B cell (primary cell): Measurements from ENCODE around the gene MICAL3.

Experiments used
- CTCF ChIP-seq: fragments of 200-600 bp; IDR thresholded peaks from one replicate; pipeline ENCODE4 v1.8.0; 2022; ENCODE audit warnings: antibody characterized with exemption, mild to moderate bottlenecking
- EZH2 ChIP-seq: IDR thresholded peaks from 2 replicates; pipeline ENCODE4 v1.6.1; 2012; ENCODE audit warnings: borderline replicate concordance, low read depth, mild to moderate bottlenecking, moderate library complexity, low read length; ENCODE audit not compliant: insufficient read depth, poor library complexity, severe bottlenecking

DNA sequence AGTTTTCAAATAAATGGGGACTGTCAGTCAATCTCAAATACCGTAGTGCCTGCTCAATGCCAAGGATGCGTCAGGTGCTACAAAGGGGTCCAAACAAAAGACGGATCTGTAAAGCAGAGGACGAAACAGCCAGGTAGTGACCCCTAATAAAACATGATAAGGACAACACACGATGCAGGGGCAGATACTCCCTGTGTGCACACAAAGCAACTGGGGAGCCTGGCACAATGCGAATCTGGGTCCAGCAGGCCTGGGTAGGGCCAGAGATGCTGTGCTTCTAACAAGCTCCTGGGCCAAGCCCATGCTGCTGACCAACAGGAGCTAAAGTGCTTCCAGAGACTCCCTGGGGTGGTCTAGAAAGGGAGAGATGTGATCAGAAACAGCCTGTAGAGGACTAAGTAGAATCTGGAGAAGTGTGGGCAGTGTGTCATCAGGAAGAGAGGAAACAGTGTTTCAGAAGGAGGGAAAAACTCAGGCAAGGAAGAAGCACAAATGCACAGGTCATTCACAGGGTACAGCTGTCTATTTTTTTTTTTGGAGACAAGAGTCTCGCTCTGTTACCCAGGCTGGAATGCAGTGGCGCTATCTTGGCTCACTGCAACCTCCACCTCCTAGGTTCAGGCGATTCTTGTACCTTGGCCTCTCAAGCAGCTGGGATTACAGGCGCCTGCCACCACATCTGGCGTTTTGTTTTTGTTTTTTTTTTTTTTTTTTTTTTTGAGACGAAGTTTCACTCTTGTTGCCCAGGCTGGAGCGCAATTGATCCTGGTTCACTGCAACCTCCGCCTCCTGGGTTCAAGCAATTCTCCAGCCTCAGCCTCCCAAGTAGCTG lies 74.5 kb downstream of the MICAL3 start:
- no peak for TF ChIP-seq EZH2
- TF ChIP-seq CTCF: no peak
